ENCODE results near the gene COPS2. TPM values are rescaled to one million over a fixed set of nuclear protein-coding genes. Genes with fewer than 3 reads are reported as not detected.

COPS2 gene
- total RNA-seq, result 84.0 and 86.7 TPM in 2 replicates
- long read RNA-seq, full-length matches to known transcripts, result 381 of 403 reads
- long read RNA-seq, partial matches to known transcripts, result 8 of 403 reads
- long read RNA-seq, other reads (novel, unspliced or antisense), result 14 of 403 reads

DNA sequence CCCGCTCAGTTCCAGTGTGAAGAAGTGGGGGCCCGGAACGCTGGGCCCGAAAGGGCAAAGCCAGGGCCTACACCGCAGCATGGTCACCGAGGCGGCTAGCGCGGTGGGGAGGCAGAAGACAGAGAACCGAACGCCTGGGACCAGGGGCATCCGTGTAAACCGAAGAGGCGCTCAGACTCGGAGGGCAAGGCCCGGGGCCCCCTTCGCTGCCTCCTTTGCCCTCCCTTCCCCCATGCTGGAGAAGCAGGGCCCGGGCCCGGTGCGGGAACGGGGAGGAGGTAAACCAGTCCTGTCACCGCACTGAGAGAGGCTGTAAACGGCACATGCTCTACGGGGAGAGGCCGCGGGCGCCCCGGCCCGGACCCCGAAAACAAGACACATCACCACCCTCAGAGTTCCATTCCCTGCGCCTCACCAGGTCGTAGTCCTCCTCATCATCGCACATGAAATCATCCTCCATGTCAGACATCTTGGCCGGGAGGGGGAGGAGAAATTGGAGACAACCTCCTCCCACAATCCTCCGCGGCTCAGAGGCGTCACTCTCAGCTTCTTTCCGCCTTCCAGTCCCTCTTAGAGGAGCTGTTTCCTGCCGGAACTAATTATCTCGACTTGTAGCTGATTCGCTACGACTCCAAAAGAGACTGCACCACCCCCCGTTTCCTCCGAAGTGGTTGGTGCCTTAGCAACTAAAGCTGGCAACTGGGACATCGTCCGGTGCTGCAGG, at the start of gene COPS2:
Gene COPS2 (minus strand): TSS at position 490 of the 724 bp plus-strand sequence. CDS start 21 bp downstream, at position 469.
- H3K9me3 Mint-ChIP-seq (ENCODE audit: low read depth), result no peaks in the 10 kb centered on the region
- H3K36me3 Mint-ChIP-seq (ENCODE audit: insufficient read depth), result peaks cover 1% of the 10 kb centered on the region
- TF ChIP-seq, protein P1, sequence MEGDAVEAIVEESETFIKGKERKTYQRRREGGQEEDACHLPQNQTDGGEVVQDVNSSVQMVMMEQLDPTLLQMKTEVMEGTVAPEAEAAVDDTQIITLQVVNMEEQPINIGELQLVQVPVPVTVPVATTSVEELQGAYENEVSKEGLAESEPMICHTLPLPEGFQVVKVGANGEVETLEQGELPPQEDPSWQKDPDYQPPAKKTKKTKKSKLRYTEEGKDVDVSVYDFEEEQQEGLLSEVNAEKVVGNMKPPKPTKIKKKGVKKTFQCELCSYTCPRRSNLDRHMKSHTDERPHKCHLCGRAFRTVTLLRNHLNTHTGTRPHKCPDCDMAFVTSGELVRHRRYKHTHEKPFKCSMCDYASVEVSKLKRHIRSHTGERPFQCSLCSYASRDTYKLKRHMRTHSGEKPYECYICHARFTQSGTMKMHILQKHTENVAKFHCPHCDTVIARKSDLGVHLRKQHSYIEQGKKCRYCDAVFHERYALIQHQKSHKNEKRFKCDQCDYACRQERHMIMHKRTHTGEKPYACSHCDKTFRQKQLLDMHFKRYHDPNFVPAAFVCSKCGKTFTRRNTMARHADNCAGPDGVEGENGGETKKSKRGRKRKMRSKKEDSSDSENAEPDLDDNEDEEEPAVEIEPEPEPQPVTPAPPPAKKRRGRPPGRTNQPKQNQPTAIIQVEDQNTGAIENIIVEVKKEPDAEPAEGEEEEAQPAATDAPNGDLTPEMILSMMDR (IDR thresholded peaks at IDR 0.05; ENCODE audit: unreplicated experiment), result no peak
- H3K4me1 Mint-ChIP-seq (ENCODE audit: low read depth), result peaks cover 18% of the 10 kb centered on the region
- peak within 1 kb of the TSS; percentile 100 for H3K4me3 Mint-ChIP-seq (ENCODE audit: low read depth)
- peak within 1 kb of the TSS; percentile 99 for H3K27ac Mint-ChIP-seq
- DNase-seq (ENCODE audit: low spot score, unreplicated experiment), result peak; percentile 84
- H3K27me3 Mint-ChIP-seq, result no peaks in the 10 kb centered on the region

DNA sequence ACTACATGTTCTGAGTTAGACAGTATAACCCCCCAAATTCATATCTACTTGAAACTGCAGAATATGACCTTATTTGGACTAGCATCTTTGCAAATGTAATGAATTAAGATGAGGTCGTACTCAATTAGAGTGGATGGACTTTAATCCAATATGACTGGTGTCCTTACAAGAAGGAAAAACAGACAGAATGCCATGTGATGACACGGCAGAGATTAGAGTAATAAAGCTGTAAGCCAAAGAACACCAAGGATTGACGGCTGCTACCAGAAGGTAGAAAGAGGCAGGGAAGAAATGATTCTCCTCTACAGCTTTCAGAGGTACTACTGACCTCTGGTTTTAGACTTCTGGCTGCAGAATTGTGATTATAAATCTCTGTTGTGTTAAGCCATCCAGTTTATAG, 44.9 kb upstream of the COPS2 start:
- no peaks in the 10 kb centered on the region for H3K27me3 Mint-ChIP-seq
- DNase-seq (ENCODE audit: low spot score, unreplicated experiment), result no peak
- peaks cover 7% of the 10 kb centered on the region for H3K4me1 Mint-ChIP-seq (ENCODE audit: low read depth)
- TF ChIP-seq, protein P1 (IDR thresholded peaks at IDR 0.05; ENCODE audit: unreplicated experiment), result no peak
- no peak overlapping the region for H3K4me3 Mint-ChIP-seq (ENCODE audit: low read depth)
- no peak overlapping the region for H3K27ac Mint-ChIP-seq
- peaks cover 25% of the 10 kb centered on the region for H3K36me3 Mint-ChIP-seq (ENCODE audit: insufficient read depth)
- H3K9me3 Mint-ChIP-seq (ENCODE audit: low read depth), result peaks cover 7% of the 10 kb centered on the region

DNA sequence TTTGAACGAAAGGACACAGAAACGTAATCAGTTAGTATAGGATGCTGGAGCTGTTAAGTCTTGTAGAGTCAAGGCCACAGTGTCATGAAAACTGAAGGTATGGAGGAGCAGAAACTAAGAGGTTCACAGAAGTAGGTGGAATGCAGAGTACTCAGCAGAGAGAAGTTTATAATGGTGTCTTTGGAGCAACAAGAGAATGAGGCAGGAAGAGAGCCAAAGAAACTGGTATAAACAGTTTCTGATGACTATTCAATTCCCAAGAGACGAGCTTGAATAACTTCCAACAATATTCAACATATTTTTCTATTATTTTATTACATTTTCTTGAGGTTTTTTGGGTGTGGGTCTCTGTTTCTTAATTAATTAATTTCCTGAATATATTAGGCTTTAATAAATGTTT, 44.3 kb upstream of the COPS2 start:
- Mint-ChIP-seq H3K27ac (no peak overlapping the region), H3K4me3 (ENCODE audit: low read depth) (no peak overlapping the region), H3K27me3 (no peaks in the 10 kb centered on the region), H3K4me1 (ENCODE audit: low read depth) (peaks cover 7% of the 10 kb centered on the region), H3K36me3 (ENCODE audit: insufficient read depth) (peaks cover 18% of the 10 kb centered on the region), H3K9me3 (ENCODE audit: low read depth) (peaks cover under 1% of the 10 kb centered on the region)
- no peak for DNase-seq (ENCODE audit: low spot score, unreplicated experiment)
- TF ChIP-seq, protein P1 (IDR thresholded peaks at IDR 0.05; ENCODE audit: unreplicated experiment), result no peak

DNA sequence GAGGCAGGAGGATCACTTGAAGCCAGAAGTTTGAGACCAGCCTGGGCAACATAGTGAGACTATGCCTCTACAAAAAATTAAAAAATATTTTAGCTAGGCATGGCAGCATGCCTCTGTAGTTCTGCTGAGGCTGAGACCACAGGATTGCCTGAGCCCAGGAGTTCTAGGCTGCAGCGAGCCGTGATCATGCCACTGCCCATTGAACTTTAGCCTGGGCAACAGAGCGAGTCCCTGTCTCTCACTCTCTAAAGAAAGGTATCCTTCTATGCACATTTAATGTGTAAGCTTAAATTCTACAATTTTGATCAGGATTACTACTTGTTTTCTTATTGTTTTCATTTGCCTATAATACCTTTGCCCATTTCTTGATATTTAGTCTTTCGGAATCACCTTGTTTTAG, 41.5 kb upstream of the COPS2 start:
- no peak for DNase-seq (ENCODE audit: low spot score, unreplicated experiment)
- no peak overlapping the region for H3K27ac Mint-ChIP-seq
- H3K9me3 Mint-ChIP-seq (ENCODE audit: low read depth), result no peaks in the 10 kb centered on the region
- H3K4me3 Mint-ChIP-seq (ENCODE audit: low read depth), result no peak overlapping the region
- TF ChIP-seq, protein P1 (IDR thresholded peaks at IDR 0.05; ENCODE audit: unreplicated experiment), result no peak
- H3K4me1 Mint-ChIP-seq (ENCODE audit: low read depth), result peaks cover 7% of the 10 kb centered on the region
- peaks cover 3% of the 10 kb centered on the region for H3K36me3 Mint-ChIP-seq (ENCODE audit: insufficient read depth)
- H3K27me3 Mint-ChIP-seq, result no peaks in the 10 kb centered on the region

DNA sequence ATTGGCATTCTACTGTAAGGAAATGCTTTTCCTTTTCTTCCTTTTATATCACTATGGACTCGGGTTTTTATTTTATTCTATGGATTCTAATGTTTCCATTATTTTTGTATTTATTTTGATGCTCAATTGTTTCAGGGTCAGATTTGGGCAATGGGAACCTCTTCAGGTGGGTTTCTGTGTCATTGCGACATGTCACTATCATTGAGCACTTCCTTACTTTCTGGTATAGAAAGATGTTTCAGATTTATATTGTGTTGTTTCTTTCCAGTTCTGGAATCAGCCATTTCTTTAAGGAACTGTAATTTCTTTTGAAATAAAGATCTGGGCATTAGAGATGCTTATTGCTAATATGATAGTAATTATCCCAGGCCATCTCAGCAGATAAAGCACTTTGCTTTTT, 36.5 kb upstream of the COPS2 start:
- DNase-seq (ENCODE audit: low spot score, unreplicated experiment), result no peak
- no peaks in the 10 kb centered on the region for H3K27me3 Mint-ChIP-seq
- TF ChIP-seq, protein P1 (IDR thresholded peaks at IDR 0.05; ENCODE audit: unreplicated experiment), result no peak
- peaks cover 7% of the 10 kb centered on the region for H3K4me1 Mint-ChIP-seq (ENCODE audit: low read depth)
- H3K27ac Mint-ChIP-seq, result no peak overlapping the region
- no peaks in the 10 kb centered on the region for H3K36me3 Mint-ChIP-seq (ENCODE audit: insufficient read depth)
- H3K4me3 Mint-ChIP-seq (ENCODE audit: low read depth), result no peak overlapping the region
- H3K9me3 Mint-ChIP-seq (ENCODE audit: low read depth), result no peaks in the 10 kb centered on the region

Data from progenitor cell of endocrine pancreas (in vitro differentiated cells).